ENCODE results near the gene AP1G2.
"Not testable (repeated sequence)": the region's sequence is repeated elsewhere in the genome, so short reads cannot be mapped to it uniquely, and the experiment has no call there.

The AP1G2 gene

DNA sequence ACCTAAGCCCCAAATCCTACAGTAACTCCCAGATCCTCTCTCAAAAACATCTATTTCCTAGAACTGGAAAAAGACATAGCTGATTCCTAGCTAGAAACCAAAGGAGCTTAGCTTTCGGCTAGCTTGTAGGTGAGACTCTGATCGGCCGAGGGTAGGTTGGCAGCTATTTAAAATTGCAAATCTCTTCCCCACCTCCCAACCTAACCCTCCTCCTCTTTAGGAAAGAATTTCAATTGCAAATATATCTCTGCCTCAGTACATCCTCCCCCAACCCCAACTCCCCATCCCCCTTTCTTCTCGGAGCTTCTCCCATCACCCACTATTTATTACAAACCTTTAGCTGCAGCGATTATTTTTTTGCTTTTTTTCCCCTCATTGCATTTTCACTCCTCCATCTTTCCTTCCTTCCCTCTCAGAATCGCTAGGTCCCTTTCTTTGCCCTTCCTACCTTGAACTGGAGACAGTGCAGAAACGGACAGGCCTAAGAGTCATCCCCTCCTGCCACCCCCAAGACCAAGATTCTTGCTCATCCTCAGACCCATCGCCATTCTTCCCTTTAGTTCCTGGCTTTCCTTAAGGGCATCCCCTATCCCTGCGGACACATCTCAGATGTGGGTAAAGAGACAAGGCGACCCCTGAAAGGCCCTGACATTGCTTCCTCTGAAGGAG, 29.4 kb downstream of the AP1G2 start:
- no peak for DNase-seq (ENCODE audit: low spot score)

DNA sequence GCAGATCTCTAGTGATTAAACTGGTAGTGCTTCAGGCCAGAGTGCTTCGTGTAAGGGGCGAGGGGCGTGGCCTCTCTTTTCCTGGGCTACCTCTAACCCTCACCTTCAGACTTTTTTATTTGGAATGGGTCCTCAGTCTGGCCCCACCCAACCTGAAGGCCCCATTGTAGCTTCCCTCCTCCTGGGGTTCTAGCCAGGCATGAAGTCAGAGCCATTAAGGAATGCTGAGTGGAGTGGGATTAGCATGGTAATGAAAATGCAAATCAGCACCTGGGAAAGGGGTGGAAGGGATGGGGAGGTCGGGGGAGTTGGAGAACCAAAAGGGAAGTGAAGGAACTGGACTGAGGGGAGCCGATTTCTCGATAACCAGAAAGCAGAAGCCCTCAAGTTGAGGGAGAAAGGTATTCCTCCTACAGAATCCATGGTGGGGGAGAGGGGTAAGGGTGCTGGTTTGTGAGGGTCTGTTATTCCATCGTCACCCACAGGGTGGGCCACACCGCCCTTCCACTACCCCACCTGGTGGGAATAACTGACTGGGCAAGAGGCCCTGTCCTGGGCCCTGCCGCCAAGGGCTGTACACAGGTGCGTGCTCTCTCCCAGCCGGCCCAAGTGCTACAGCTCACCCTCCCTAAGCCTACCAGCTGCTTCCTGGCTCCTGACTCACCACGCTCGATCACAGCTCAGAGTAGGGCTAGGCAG, 30.1 kb downstream of the AP1G2 start:
- no peak for DNase-seq (ENCODE audit: low spot score)

DNA sequence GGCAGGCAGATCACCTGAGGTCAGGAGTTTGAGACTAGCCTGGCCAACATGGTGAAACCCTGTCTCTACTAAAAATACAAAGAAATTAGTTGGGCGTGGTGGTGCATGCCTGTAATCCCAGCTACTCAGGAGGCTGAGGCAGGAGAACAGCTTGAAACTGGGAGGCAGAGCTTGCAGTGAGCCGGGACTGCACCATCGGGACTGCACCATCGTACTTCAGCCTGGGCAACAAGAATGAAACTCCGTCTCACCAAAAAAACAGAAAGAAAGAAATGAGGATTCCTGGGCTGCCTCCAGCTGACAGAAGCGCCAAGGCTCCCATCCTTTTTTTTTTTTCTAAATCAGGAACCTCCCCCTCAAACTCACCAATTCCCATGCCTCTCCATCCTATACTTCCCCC, 30.7 kb downstream of the AP1G2 start:
- not testable (repeated sequence) for DNase-seq (ENCODE audit: low spot score)

DNA sequence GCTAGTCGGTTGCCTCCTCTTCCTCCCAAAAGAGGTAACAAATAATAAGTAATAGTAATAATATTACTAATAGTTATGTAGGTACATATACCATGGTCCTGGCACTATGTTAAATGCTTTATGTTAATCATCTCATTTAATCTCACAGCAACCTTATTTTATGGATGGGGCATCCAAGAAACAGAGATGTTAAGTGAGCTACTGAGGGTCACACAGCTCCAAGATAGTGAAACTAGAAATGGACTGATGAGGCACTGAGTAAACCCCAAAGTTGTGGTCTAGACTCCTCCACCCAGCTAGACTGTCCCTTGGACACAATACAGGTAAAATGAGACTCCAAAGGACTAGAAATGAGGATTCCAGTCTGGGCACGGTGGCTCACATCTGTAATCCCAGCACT, 31.1 kb downstream of the AP1G2 start:
- DNase-seq (ENCODE audit: low spot score), result no peak

DNA sequence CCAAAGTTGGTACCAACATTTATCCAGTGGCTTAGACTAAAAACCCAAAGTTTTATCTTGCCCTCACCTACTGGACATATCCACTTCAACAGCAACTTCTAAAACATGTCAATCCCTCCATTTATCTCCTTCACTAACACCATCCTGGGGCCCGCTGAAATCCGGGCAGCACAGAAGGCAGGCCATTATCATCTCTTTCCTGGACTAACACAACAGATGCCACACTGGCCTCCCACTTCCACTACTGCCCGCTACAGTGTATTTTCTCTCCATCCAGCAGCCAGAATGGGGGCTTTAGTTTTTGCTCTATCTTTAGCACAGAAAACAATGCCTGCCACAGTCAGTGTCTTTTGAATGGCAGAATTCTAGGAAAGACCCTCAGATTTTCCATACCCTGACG, 31.6 kb downstream of the AP1G2 start:
- DNase-seq (ENCODE audit: low spot score), result no peak

DNA sequence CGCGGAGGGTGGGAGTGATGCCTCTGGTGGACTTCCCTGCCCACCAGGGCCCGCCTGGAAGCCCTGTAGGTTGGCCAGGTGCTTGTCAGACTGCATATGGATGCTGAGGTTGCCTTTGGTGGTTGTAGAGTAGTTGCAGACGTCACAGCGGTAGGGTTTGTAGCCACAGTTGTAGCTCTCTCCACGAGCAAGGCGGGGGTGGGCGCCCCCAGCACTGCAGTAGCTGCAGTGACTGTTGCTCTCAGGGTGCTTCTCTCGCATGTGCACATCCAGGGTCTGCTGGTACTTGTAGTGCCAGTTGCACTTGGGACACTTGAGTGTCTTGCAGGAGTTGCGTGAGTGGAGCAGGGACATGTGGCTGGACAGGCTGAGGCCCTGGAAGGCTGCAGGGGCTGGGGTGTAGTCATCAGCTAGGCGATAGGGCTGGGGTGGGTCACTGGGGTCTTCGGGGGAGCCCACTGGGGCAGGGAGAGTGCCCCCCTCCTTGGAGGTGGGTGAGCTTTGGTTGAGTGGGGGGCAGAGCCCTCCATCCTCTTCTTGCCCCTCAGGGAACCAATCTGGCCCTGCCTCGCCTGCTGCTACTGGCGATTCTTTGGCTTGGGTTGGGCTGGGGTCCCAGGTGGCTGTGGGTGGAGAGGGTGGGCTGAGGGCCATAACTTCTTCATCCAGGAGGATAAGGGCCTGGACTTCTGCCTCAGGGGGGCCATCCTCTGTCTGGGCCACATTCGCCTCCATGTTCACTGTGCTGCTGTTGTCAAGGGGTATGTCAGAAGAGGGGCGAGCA, 33.7 kb downstream of the AP1G2 start:
- DNase-seq (ENCODE audit: low spot score), result no peak

DNA sequence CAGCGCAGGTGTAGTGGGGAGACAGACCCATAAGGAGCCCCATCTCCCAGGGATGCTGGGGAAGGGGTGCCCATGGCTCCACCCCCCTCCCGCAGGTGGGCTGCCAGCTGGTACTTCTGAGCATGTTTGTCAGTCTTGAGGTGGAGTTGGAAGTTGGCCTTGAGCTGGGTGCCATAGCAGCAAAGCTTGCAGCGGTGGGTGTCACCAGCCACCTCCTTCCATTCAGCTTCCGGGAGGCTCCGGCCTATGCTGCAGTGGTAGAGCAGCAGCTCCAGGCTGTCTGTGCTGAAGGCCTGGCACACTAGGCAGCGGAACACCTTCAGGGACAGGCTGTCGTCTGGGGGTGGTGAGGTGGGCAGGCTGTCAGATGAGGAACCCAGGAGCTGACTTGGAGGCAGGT, 34.9 kb downstream of the AP1G2 start:
- no peak for DNase-seq (ENCODE audit: low spot score)

DNA sequence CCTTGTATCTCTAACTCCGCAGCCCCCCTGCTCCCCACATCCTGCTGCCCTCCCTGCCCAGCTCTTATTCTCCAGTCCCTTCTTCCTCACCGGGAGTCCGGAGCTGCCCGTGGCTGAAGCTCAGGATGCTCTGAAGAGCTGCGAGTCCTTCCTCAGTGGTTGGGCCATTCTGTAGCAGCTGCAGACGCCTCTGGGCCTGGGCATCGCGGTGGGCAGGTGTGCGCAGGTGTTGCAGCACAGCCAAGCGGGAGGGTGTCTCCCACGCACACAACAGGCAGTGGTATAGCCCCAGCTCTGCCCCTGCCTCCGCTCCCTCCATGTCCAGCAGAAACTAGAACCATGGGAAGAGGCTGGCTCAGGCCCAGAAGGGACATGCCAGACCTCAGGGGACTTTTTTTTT, 36.2 kb downstream of the AP1G2 start:
- no peak for DNase-seq (ENCODE audit: low spot score)

DNA sequence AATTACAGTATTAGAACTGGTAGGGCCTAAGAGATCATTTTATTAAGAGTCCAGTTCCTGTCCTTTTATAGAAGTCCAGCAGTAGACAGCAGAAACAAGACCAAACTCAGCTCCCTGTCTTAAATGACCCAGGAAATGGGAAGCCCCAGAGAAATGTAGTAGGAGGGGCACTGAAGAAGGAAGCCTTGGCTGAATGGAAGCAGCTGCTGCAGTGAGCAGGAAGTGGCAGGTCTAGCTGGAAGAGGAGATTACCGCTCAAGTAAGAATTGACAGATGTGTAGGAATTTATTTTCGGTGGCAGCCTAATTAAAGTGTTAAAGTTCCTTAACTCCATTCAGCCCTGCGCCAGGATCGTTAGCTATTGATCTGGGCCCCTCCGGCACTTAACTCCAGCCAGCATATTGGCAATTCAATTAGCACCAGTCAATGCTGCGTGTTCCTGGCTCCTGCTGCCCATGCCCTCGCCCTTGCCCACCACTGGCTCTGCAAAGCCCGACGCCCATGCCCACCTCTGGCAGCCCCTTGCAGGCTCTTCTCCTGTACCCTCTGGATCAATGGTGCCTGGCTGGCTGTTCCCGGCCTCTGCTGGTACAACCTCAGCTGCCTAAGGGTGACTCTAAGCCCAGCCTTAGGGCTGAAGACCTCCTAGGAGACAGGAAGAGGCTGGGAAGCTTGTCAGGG, 37.1 kb downstream of the AP1G2 start:
- no peak for DNase-seq (ENCODE audit: low spot score)

DNA sequence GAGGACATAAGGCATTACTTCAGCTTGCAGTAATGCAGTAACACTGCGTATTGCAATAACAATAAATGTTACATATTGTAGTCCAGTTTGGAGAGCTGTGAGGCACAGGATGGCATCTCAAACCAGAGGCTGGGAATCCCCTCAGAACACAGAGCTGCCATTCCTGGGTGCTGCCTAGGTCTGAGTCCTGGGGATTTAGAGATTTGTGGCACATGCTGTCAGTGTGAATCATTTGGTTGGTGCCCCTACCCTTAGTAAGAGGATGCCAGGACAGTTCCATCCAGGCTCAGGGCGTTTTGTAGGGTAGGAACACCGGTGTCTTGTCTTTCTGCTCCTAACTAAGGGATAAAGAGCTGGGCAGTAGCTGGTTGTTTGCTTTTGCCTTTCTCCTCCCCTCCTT, 38.6 kb downstream of the AP1G2 start:
- no peak for DNase-seq (ENCODE audit: low spot score)

DNA sequence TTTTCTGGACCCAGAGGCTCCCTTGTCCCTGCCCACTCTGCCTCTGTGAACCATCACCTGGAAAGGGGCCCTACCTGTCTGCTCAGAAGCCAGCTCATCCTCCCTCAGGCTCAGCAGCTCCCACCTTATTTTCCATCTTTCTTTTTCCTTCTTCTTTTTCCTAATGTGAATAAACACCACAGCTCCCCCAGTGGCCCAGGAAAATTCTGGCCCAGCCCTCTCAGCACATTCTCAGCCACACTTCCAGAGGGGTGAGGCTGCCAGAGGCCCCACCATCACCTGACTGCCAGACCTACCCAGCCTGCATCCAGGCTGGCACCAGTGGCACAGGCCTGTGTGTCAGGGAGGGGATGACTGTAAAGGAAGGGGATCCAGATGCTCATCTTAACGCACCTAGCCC, 39.0 kb downstream of the AP1G2 start:
- DNase-seq (ENCODE audit: low spot score), result no peak

DNA sequence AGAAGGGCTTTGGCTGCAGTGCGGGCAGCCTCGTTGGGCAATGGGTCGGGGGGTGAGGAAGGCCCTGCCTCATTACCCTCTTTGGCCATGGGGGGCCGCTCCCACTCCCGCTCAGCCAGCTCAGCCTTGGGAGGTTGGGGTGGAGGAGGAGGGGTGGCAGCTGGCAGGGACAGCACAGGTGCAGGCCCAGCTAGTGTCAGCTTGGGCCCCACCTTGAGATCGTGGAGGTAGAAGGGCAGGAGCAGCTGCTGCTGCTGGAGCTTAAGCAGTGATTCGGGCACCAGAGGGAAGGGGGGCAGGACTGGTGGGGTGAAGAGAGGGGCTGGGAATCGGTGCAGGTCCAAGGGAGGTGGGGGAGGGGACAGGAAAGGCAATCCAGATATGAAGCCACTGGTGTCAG, 42.0 kb downstream of the AP1G2 start:
- no peak for DNase-seq (ENCODE audit: low spot score)

DNA sequence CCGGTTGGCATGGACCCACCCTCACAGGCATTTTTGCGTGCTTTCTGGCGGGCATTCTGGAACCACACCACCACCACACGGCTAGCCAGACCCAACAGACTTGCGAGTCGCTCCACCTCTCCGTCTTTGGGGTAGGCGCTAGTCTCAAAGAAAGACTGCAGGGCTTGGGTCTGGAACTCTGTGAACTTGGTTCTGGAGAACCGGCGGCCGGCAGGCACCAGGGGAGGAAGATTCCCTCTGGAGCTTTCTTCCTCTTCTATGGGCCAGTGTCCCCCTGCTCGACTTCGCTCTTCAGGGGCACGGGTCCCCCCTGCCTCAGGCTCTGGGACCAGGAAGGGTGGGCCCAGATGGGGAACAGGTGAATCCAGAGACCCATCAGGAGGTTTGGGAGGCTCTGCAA, 42.6 kb downstream of the AP1G2 start:
- no peak for DNase-seq (ENCODE audit: low spot score)

DNA sequence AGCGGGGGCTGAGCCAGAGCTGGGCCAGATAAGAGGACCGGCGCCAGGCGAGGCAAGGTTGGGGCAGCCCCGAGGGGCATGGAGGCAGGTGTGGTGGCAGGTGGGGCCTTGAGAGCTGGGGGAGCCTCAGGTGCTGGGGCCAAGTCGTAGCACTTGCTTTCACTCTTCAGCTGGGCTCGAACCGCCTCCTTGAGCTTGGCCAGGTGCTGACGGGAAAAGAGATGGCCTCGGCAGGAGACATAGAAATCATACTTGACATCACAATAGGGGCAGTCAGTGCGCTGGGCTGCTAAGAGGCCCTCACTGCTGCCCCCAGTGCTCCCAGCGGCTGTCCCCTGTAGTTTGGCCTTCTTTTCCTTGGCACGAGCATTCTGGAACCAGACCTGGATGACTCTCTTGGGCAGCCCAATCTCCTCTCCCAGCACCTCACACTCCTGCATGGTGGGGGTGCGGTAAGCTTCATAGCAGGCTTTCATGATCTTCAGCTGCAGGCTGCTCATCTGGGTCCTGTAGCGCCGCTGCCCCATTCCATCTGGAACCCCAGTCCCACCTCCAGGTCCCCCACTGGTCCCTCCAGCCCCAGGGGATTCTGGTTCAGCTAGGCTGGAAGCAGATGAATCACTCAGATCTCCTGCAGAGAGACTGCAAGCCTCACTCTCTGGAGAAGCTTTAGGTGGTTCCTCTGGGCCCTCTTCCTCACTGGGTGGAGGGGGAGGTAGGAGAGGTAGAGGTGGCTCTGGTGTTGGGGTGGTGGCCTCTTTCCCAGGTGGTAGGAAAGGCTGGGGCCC, 44.2 kb downstream of the AP1G2 start:
- no peak for DNase-seq (ENCODE audit: low spot score)

DNA sequence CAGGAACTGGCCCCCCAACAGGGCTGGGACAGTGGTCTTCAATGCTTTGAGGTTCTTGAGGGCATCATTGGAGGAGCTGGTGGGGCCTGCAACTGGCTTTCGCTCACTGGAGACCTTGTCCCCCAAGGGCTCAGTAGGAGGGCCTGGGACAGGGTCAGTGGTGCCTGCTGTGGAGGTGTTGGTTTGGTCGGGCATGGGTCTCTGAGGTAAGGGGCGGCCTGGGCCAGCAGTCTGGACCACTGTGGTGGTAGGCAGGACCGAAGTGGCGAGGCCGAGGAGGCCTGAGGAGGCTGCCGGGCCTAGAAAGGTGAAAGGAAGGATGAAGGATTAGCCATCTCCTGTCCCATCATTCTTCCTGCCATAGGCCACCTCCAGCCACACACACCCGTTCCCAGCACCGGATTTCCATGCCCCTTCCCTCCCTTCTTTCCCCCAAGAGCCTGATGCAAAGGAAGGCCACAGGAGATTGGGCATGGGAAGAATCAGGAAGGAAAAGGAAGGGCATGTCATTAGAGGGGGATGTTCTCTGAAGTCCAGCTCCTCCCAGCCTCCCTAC, 44.9 kb downstream of the AP1G2 start:
- DNase-seq (ENCODE audit: low spot score), result no peak

DNA sequence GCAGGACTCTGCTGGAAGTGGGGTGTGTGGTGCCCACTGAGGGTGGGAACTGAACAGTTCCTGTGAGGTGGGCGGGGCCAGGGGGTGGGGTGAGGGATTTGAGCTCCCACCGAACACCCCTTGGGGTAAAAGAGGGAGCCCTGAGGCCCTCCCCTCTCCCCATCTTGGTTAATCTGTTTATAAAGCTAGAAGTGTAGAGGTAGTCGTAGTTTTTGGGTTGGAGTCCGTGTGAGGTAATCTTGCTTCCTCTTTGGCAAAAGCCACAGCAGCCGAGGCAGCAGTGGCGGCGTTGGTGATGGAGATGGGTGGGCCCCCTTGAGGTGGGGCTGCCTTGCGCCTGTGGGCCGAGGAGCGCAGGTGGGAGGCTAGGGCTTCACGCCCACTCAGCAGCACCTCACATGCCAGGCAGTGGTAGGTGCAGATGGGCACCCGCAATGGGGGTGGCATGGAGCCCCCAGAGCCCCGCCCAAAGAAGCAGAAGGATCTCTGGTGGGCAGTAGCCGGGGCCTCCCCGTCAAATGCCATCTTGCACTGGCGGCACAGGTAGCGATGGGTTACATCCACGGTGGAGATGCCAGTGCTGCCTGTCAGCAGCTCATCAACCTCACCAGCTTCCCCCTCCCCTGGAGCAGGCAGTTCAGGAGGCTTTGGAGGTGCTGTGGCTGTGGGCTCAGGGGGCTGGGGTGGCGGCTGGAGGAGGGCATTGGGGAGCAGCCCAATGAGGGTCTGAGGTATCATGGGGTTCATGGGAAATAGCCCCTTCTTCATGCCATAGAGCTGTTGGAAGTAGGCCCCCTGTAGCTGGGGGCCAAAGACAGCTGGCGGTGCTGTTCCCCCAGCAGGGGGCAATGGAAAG, 45.6 kb downstream of the AP1G2 start:
- no peak for DNase-seq (ENCODE audit: low spot score)

DNA sequence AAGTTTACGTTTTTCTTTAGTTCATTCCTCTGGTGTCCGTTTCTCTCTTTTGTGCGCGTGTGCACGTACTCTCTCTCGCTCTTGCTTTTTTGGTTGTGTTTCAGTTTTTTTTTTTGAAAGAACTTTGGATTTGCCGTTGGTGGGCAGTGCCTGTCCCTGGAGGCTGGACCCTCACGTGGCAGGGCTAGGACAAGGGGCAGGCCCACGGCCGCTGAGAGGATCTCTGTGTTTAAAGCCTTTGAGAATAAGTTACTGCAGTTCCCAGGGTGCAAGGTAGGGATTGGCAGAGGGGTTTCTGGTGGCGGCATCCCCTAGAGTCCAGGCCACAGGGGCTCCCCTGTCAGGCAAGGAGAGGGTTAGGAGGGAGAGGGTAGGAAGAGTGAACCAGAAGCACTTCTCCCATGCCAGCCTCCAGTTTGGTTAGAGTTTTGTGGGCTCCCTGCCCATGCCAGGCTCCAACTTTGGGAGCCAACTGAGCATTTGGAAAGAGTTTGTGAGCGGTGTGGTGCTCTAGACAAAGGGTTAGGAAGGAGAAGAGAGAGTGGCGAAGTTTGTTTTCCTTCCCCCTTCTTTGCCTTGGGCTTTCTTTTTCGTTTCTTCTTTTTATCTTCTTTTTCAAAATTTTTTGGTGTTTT, 46.6 kb downstream of the AP1G2 start:
- no peak for DNase-seq (ENCODE audit: low spot score)

DNA sequence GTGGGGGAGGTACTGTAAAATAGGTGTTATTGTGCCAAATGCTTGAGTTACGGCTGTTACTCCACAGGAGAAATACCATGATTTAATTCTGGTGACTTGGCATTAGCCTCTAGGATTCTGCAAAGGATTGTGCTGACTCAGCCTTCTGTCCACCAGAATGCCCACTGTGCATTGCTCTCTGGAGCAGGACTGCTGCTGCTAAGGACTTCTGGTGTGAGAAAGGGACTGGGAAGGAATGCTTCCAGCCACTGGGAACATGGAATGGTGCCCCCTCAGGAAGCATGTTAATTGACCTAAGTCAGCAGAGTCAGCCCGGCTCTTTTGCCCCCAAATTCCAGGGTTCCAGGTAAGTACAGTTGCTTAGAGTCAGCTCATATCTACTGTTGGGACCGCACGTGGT, 48.9 kb downstream of the AP1G2 start:
- DNase-seq (ENCODE audit: low spot score), result no peak

DNA sequence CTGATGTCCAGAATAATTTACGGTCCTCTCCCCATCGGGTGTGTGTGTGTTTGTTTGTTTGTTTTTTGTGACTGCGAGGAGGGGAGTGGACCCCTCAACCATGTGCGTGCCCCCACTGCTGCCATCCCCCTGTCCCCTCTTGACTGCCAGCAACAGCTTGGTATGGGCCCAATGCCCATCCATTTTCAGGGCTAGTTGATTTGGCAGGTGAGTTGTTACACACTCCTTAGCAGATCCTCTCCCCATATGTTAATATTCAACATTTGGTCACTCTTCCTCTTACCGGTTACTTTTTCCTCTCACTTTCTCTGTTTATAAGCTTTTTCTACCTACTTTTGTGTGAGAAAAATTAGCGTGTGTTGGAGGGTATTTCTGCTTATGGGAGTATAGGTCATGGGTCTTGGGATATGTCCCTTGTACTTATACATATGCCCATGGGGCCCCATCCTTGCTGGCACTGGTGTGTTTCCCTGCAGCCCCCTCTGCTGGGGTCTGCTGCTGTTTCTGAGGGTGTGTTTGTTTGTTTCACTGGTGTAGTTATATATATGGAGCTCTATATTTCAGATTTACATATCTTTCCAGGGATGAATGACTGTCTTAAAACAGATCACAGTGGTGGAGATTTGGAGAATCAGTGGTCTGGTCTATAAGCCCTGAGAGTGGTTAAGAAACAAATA, 49.8 kb downstream of the AP1G2 start:
- DNase-seq (ENCODE audit: low spot score), result no peak

DNA sequence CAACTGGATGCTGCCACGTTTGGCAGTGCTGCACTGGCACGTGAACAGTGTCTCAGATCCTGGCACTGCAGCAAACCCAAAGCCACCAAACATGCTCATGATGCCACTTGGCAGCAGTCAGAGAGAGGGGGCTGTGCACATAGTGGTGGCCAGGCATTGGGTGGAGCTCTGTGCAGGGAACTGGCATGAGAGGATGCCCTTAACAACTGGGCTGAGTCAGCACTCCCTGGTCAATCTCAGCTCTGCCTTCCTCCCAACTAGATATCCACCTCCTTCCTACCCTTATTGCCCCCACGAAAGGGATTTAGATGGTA, 53.0 kb downstream of the AP1G2 start:
- DNase-seq (ENCODE audit: low spot score), result no peak

Data from hematopoietic multipotent progenitor cell treated with erythropoietin and hydrocortisone succinate and interleukin-3 and kit ligand, for 15 days (in vitro differentiated cells).